Activated CD8-positive, alpha-beta memory T cell treated with anti-CD3 and anti-CD28 coated beads for 36 hours (primary cell): Measurements from ENCODE around the gene FAM117A. TPM values are rescaled to one million over a fixed set of nuclear protein-coding genes. Genes with fewer than 3 reads are reported as not detected.
"Not testable (repeated sequence)": the region's sequence is repeated elsewhere in the genome, so short reads cannot be mapped to it uniquely, and the experiment has no call there.

Source experiments
- CTCF ChIA-PET: fragments of 350-600 bp; sonication (Branson Sonifier 250); formaldehyde crosslinking; loops from one replicate; lab custom pipeline; 2021; ENCODE audit warnings: antibody characterized with exemption; lab: Charles Lee
- POLR2A ChIA-PET: fragments of 350-600 bp; sonication (Branson Sonifier 250); formaldehyde crosslinking; loops from one replicate; lab custom pipeline; 2021; ENCODE audit warnings: antibody characterized with exemption; lab: Charles Lee
- total RNA-seq, 2 experiments: library from RNA; stranded (reverse); gene quantifications; one replicate each; pipeline ENCODE4 v1.2.3, GENCODE V29; 2021

Gene FAM117A
- total RNA-seq, 2 experiments from 2014 or later: 16.4 to 17.7 TPM

DNA sequence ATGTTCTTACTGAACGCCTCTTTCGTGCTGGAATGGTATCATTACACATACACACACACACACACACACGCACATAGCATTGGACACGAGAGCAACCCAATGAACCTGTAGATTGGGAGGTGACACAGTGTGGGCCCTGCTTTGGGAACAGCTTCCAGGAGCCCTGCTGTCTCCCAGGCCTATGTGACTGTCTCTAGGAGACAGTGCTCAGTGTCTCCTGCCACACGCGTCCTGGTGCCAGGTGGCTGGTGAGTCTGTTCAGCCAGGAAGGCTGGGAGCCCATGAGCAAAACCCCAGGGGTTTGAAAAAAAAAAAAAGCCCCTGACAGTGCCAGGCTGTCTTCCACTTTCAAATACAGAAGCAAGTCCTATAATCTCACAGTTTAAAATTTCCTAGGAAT lies 83.6 kb downstream of the FAM117A start:
- POLR2A ChIA-PET: no interaction called here

DNA sequence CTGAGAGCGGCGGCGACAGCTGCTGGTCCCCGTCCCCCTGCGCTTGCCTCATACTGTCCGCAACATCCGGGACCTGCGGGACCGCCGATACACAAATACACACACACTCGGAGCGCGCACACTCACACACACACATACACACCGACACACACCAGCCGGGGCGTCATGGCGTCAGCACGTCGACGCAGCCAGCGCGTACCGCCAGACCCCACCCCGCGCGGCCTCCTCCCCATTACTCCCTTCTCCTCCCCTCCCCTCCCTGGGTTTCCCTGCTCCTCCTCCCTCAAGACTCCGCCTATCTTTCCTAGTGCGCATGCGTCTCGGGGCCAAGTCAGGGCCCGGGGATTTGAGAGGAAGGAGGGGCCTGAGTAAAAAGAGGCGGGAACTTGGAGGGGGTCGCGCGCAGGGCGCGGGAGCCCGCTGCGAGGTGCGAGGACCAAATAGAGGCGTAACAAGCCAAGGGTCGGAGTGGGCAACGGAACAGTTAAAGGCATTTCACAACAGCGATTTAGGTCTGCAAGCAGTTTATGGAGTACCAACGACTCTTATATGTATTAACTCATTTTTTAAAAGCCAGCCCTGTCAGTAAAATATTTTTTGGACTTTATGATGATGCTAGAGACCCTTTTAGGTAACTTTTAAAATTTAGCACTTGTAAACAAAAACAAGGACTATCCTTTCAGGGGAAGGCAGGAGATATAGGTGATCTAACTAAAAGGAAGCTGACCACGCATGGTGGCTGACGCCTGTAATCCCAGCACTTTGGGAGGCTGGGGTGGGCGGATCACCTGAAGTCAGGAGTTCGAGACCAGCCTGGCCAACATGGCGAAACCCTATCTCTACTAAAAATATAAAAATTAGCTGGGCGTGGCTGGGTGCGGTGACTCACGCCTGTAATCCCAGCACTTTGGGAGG lies 85.7 kb downstream of the FAM117A start, which contains the start of gene SPOP:
Gene SPOP (minus strand): TSS at position 165 of the 915 bp plus-strand sequence. CDS start 55,287 bp downstream, outside the sequence.
- ChIA-PET POLR2A (interaction anchor here (0.9 to 1.0 kb wide), 2 partner anchors 30 to 37 kb away, joined by 4 to 11 read pairs; no protein-coding TSS in a partner anchor), CTCF (interaction anchor here (0.7 to 1.3 kb wide), 5 partner anchors 18 to 162 kb away, joined by 3 to 8 read pairs (median 6); partner anchors contain the start of gene SLC35B1)

More for the DNA sequence above, 83.6 kb downstream of the FAM117A start:
- CTCF ChIA-PET: interaction anchor here (1.1 kb wide), 1 partner anchor 113 kb away, joined by 4 read pairs; no protein-coding TSS in a partner anchor

DNA sequence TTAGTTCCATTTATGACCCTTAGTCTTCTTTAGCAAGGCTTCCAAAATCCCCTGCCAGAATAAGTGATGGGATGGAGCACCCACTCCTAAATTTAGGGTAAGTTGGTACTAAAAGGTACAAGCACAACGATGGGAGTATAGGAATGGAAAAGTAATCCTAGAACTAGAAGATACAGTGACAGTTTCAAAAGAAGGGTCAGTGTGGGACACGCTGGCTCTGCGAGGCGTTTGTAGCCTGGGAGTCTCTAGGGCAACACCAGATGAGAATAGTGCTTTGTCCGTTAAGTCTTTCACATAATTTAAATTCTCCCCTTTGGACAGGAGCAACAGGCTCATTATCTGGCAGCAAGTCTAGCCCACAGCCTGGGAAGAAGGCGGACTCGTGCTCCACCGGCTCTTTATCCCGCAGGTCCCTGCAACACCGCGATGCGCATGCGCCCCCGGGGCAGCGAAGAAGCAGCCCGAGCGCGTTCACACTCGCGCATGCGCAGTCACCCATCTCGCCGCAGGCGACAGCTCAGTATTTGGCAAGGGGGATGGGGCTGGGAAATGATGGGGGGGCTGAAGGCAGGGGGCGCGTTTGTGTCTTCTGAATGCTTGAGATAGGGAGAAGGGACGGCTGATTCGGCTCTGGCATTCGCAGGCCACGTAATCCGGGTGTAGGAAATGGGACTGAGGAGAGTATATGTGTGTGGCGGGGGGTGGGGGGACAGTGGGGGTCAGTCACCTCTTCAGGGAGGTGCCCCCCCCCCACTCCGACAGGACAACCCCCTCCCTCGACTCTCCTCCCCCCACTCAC lies 86.6 kb downstream of the FAM117A start:
- ChIA-PET CTCF (interaction anchor here (0.5 to 1.3 kb wide), 10 partner anchors 19 to 1731 kb away, joined by 3 to 8 read pairs (median 4); partner anchors contain the start of gene SLC35B1), POLR2A (interaction anchor here (0.6 to 1.0 kb wide), 8 partner anchors 9 to 111 kb away, joined by 3 to 12 read pairs (median 6); partner anchors contain the start of gene KAT7)

DNA sequence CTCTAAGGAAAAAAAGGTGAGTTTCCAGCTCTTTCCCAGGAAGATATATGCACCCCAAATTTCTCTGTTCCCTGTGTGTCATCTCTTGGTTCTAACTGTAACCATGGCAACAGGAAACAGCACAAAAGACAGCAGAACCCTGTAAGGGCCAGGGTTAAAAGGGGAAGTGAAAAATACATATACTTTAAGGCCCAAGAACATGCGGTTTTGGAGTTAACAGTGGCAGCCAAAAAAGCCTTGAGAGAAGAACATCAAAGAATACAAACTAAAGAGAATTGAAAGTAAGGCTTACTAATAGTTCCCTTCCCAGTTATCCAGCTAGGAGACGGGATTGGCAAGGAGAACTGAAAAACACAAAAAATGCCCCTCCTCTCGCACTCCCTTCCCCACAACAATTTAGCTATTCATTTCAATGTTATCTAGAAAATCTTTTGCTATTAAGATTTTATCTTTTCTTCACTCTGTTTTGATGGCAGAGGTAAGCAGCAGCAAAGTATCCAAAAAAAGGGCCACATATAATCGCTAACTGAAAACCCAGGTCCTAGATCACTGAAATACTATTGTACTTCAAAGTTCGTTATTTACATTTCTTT lies 87.6 kb downstream of the FAM117A start:
- ChIA-PET POLR2A (no interaction called here), CTCF (interaction anchor here (0.9 to 1.2 kb wide), 2 partner anchors 100 to 107 kb away, joined by 4 to 5 read pairs; partner anchors contain the start of gene NXPH3)

DNA sequence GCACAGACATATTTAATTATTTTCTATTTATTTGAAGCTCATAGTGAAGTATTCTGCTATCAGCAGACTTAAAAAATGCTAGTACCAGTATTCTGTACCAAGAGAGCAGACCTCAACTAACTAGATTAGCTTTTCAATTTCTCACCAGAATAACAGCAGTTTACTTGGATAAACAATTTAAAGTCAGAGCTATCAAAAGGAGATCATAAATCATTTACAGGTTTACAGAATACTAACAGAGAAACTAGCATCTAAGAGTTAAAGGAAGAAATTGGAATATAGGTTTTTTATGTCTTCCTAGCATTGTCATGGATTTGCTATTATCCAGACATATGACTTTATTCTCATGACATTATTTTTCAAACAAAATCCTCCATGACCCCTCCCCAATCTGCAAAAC lies 89.4 kb downstream of the FAM117A start:
- ChIA-PET CTCF (interaction anchor here (1.2 kb wide), 1 partner anchor 107 kb away, joined by 4 read pairs; no protein-coding TSS in a partner anchor), POLR2A (no interaction called here)

DNA sequence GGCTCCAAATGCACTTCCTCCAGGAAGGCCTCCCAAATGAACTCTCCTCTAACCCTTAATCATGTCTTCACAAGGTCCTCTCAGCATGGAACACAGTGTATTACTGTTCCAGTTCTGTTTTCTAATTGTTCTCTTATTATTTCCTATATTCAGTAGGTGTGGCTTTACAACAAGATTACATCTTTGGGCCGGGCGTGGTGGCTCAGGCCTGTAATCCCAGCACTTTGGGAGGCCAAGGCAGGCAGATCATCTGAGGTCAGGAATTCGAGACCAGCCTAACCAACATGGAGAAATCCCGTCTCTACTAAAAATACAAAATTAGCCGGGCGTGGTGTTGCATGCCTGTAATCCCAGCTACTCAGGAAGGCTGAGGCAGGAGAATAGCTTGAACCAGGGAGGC lies 90.3 kb downstream of the FAM117A start:
- POLR2A ChIA-PET: not testable (repeated sequence)
- CTCF ChIA-PET: interaction anchor here (1.2 to 1.3 kb wide), 2 partner anchors 22 to 106 kb away, joined by 3 to 4 read pairs; no protein-coding TSS in a partner anchor

DNA sequence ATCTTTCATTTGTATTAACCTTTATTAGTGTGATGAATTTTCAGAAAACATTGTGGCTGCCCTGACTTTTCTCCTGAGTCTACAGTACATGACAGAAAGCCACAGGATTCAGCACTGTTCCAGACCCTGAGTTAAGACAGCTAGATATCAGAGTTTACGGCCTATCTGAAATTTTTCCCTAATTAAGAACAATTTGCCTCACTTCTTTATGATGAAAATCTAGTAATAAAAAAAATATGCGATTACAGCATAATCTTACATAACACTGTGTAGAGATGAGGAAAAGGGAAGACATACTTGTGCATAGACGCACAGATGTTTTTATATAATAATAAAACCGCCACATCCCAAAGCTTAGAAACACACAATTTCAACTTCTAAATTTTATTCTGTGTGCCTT lies 93.3 kb downstream of the FAM117A start:
- CTCF ChIA-PET: interaction anchor here (1.0 to 1.2 kb wide), 2 partner anchors 9 to 96 kb away, joined by 3 read pairs; no protein-coding TSS in a partner anchor
- POLR2A ChIA-PET: no interaction called here

DNA sequence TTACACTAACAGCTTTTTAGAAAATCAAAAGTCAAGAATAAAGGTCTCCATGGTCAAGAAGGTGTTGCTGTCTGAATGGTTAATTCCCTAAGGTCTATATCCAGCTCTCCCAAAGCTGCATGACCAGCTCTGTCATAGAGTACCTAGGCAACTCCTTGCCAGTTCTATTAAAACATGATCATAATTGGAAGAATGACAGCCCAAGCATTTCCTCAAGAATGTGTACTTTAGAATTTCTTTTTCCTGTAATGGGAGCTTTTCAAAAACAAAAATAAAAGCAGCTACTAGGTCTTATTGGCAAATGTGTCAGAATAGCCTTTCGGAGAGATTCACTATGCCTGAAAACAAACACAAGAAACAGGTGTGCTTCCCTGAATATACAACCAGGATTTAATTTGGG lies 93.9 kb downstream of the FAM117A start:
- ChIA-PET POLR2A (no interaction called here), CTCF (no interaction called here)

DNA sequence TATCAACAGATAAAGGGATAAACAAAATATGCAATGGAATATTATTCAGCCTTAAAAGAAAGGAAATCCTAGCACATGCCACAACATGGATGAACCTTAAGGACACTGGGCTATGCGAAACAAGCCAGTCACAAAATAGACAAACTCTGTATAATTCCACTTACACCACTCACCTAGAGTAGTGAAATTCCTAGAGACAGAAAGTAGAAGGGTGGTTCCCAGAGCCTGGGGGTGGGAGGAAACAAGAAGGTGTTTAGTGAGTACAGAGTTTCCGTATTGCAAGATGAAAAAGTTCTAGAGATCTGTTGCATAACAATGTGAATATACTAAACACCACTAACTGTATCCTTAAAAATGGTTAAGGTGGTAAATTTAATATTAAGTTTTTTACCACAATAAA lies 96.1 kb downstream of the FAM117A start:
- CTCF ChIA-PET: interaction anchor here (0.7 kb wide), 1 partner anchor 322 kb away, joined by 4 read pairs; no protein-coding TSS in a partner anchor
- POLR2A ChIA-PET: no interaction called here

DNA sequence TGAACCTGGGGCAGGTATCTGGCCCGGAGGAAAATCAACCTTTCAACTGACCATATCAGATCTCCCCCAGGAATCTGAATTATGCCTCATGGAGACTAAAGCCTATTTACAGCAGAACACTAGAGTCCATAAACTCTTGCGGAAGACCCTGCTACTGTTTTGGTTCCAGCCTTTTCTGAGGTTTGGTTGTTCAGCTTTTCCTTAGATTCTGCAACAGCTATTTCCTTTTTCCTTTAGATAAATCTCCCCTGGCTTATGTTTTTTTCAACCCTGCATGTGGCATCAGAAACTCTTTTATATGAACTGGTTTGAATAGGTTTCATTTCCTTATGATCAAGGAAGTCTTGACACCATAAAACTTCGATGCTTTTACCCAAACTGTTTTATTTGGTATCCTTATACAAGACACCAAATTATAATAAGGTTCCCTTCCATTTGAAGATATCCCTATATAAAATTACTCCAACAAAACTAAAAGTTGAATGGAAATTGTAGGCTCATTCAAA lies 99.2 kb downstream of the FAM117A start:
- POLR2A ChIA-PET: no interaction called here
- CTCF ChIA-PET: interaction anchor here (0.6 to 0.7 kb wide), 2 partner anchors 18 to 1132 kb away, joined by 3 to 5 read pairs; no protein-coding TSS in a partner anchor

Other genes starting within 250 kb of the FAM117A start
- gene NXPH3, start 188.3 kb downstream of the FAM117A start, total RNA-seq: under 1 TPM; 0.17 to 0.21 TPM
- 10 to 100 TPM; 65.2 to 77.4 TPM for gene SPOP, start 86.0 kb downstream of the FAM117A start, total RNA-seq
- gene SLC35B1, start 56.2 kb downstream of the FAM117A start, total RNA-seq: 10 to 100 TPM; 74.7 to 79.0 TPM
- gene KAT7, start 24.6 kb upstream of the FAM117A start, total RNA-seq: 10 to 100 TPM; 60.5 to 61.2 TPM
- gene TAC4, start 83.9 kb upstream of the FAM117A start, total RNA-seq: not detected
- gene DLX4, start 205.1 kb upstream of the FAM117A start, total RNA-seq: under 1 TPM; 0.67 to 0.97 TPM
- gene DLX3, start 231.1 kb upstream of the FAM117A start, total RNA-seq: under 1 TPM; 0.08 to 0.13 TPM